Measurements from ENCODE around the gene CBX8.

Gene CBX8

DNA sequence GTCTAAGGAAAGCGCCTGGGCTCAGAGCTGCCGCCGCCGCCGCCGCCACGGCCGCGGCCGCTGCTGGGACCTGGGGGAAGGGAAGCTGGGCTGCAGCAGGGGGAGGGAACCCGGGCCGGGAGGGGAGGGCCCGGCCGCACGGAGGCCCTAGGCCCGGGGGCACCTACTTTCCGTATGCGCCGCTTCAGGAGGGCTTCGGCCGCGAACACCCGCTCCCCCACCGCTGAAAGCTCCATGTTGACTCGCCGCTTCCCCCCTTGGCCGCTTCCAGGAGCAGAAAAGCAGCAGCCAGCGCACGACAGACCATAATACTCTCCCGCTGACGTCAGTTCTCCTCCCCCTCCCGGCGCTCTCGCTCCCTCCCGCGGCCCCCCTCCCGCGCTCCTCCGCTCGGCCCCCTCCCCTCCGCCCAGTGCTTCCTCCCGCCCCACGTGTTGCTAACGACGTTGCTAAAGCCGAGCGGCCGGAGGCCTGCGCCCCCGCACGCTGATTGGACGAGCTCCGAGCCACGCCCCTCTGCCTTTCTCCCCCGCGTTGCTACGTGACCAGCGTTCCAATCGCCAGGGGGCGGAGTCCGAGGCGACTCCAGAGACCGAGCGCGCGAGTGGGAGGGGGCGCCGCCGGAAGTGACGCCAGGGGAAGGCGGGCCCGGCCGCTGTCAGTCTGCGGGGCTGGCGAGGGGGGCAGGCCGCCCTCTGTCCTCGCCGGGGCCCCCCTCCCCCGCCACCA, at the start of gene CBX8:
CBX8 (minus strand) TSS at position 315 of the 729 bp plus-strand sequence; CDS start at position 236, 79 bp downstream.
- H3K27me3 ChIP-seq (ENCODE audit: control insufficient read depth, insufficient read depth, low read length): peaks cover 92% of the 10 kb centered on the region
- H3K4me1 ChIP-seq (ENCODE audit: control insufficient read depth, insufficient read depth, low read length): peaks cover 57% of the 10 kb centered on the region
- H3K27ac ChIP-seq (ENCODE audit: low read depth, low read length): no peak within 1 kb of the TSS
- H3K36me3 ChIP-seq (ENCODE audit: control insufficient read depth, insufficient read depth, low read length): no peaks in the 10 kb centered on the region
- H3K9ac ChIP-seq (ENCODE audit: low read length): peak within 1 kb of the TSS; percentile 82
- peak within 1 kb of the TSS; percentile 85 for H3K4me3 ChIP-seq (ENCODE audit: low read depth, low read length)
- no peaks in the 10 kb centered on the region for H3K9me3 ChIP-seq (ENCODE audit: control insufficient read depth, insufficient read depth, low read depth, low read length)

DNA sequence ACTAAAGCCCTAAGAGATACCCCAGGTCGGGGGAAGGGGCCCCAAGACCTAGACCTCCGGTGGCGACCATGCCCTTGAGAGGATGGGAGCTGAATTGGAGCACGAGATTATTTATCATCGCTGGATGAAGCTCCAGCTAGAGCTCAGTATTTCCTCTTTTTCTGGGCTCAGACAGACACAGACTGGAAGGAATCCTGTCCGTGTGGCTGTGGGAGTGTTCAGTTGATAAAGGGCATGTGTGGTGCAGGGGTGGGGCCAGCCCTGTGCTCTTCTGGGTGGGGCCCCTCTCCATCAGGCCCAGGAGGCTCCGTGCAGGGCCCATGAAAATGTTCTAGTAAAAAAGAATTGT, 48.7 kb upstream of the CBX8 start:
- H3K4me3 ChIP-seq (ENCODE audit: low read depth, low read length): no peak overlapping the region
- H3K9me3 ChIP-seq (ENCODE audit: control insufficient read depth, insufficient read depth, low read depth, low read length): no peaks in the 10 kb centered on the region
- H3K36me3 ChIP-seq (ENCODE audit: control insufficient read depth, insufficient read depth, low read length): no peaks in the 10 kb centered on the region
- peaks cover 28% of the 10 kb centered on the region for H3K4me1 ChIP-seq (ENCODE audit: control insufficient read depth, insufficient read depth, low read length)
- no peak overlapping the region for H3K9ac ChIP-seq (ENCODE audit: low read length)
- H3K27ac ChIP-seq (ENCODE audit: low read depth, low read length): no peak overlapping the region
- peaks cover 78% of the 10 kb centered on the region for H3K27me3 ChIP-seq (ENCODE audit: control insufficient read depth, insufficient read depth, low read length)

DNA sequence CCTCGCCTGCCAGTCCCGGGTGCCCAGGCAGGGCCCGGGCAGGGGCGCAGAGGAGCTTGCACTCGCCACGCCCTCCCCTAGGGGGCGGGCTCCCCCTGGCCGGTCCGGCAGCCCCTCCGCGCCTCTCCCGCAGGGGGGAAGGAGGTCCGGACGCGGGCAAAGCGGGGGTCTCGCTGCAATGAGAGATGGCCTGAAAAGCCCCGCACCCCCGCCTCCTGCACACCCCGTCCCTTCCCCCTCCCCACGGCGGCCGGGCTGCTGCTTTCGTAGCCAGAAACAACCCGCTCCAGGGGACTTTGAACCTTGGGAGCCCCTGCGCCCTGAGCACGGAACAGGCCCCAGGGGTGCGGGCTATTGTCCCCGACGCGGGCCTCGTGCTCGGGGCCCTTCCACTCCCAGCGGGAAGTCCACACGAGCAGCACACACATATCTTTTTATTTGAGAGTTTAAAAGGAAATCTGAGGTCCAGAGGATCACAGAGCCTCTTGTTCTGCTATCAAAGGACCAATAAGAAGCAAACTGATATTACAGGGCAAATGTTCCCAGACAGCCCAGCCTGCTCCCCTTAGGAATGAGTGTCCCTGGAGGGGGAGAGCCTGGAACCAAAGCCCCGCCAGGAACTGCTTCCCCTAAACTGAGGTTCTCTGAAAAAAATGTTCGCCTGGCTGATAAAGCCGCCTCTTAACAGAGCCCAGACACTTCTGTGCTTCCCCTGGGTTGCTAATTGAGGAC, 48.2 kb upstream of the CBX8 start:
- H3K4me1 ChIP-seq (ENCODE audit: control insufficient read depth, insufficient read depth, low read length): peaks cover 27% of the 10 kb centered on the region
- peaks cover 84% of the 10 kb centered on the region for H3K27me3 ChIP-seq (ENCODE audit: control insufficient read depth, insufficient read depth, low read length)
- no peaks in the 10 kb centered on the region for H3K36me3 ChIP-seq (ENCODE audit: control insufficient read depth, insufficient read depth, low read length)
- H3K4me3 ChIP-seq (ENCODE audit: low read depth, low read length): peak overlapping the region; percentile 43
- H3K9ac ChIP-seq (ENCODE audit: low read length): no peak overlapping the region
- H3K27ac ChIP-seq (ENCODE audit: low read depth, low read length): no peak overlapping the region
- H3K9me3 ChIP-seq (ENCODE audit: control insufficient read depth, insufficient read depth, low read depth, low read length): 0 out of 2 replicates have a peak, but pooled peaks cover 3% of the 10 kb centered on the region

DNA sequence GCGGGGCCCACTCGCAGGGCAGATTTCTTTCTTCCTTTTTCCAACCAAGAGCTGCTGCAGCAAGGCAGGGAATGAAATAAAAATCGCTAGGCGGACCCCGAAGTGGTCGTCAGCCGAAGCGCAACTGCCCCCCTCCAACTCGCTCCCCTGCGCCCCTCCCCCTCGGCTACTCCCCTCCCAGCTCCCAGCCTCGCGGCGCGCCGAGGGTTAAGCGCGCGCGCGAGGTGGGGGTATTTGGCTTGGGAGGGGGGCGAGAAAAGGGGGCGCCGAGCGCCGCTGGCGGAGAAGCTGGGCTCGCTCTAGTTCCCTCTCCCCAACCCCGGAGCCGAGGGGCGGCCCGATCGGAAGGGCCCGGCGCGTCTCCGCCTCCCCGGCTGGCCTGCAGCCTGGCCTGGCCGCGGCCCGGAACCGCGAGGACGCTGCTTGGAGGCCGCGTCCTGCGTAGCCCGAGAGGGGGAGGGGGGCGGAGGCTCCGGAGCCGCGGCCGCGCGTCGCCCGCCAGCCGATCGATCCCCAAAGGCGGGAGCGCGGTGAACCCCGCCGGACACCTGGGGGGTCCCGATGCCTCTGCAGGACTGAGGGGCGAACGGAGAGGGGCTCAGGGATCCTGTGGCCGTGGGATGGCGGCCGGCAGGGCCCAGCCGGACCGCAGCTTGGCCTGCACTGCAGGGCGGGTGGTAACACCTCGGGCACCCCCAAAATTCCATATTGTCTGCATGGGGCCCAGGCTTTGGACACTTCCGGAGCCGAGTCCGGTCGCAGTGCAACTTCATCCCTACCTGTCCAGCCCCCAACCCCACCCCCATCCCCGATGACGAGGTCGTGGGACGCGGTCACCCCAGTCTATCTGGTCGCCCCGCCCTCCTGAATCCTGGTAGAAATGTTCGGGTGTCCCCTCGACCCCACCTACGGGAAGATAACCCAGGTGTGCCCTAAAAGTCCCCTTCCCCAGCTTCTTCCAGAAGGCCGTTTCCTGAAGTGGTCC, 47.2 kb upstream of the CBX8 start:
- Histone ChIP-seq H3K9ac (ENCODE audit: low read length) (peak overlapping the region; percentile 56), H3K27ac (ENCODE audit: low read depth, low read length) (no peak overlapping the region), H3K4me1 (ENCODE audit: control insufficient read depth, insufficient read depth, low read length) (peaks cover 24% of the 10 kb centered on the region), H3K27me3 (ENCODE audit: control insufficient read depth, insufficient read depth, low read length) (peaks cover 85% of the 10 kb centered on the region), H3K9me3 (ENCODE audit: control insufficient read depth, insufficient read depth, low read depth, low read length) (0 out of 2 replicates have a peak, but pooled peaks cover 3% of the 10 kb centered on the region), H3K36me3 (ENCODE audit: control insufficient read depth, insufficient read depth, low read length) (no peaks in the 10 kb centered on the region), H3K4me3 (ENCODE audit: low read depth, low read length) (peak overlapping the region; percentile 70)

DNA sequence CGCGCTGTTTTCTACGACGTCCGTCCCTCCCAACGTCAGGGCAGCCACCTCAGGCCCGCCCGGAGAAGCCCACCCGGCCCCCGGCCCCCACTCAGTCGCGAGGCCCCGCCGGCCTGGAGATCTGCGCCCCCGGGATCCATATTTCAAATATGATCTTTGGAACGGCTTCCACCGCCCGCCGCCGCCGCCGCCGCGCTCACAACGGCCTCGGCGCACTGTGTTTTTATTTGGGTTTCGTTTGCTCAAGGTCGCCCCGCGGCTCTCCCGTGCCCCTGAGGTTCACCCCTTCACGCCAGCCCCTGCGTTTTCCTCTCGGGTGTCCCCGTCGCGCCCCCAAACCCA, 46.6 kb upstream of the CBX8 start:
- H3K36me3 ChIP-seq (ENCODE audit: control insufficient read depth, insufficient read depth, low read length): no peaks in the 10 kb centered on the region
- H3K9me3 ChIP-seq (ENCODE audit: control insufficient read depth, insufficient read depth, low read depth, low read length): 0 out of 2 replicates have a peak, but pooled peaks cover 3% of the 10 kb centered on the region
- peaks cover 24% of the 10 kb centered on the region for H3K4me1 ChIP-seq (ENCODE audit: control insufficient read depth, insufficient read depth, low read length)
- H3K27ac ChIP-seq (ENCODE audit: low read depth, low read length): no peak overlapping the region
- H3K9ac ChIP-seq (ENCODE audit: low read length): no peak overlapping the region
- H3K27me3 ChIP-seq (ENCODE audit: control insufficient read depth, insufficient read depth, low read length): peaks cover 81% of the 10 kb centered on the region
- peak overlapping the region; percentile 70 for H3K4me3 ChIP-seq (ENCODE audit: low read depth, low read length)

DNA sequence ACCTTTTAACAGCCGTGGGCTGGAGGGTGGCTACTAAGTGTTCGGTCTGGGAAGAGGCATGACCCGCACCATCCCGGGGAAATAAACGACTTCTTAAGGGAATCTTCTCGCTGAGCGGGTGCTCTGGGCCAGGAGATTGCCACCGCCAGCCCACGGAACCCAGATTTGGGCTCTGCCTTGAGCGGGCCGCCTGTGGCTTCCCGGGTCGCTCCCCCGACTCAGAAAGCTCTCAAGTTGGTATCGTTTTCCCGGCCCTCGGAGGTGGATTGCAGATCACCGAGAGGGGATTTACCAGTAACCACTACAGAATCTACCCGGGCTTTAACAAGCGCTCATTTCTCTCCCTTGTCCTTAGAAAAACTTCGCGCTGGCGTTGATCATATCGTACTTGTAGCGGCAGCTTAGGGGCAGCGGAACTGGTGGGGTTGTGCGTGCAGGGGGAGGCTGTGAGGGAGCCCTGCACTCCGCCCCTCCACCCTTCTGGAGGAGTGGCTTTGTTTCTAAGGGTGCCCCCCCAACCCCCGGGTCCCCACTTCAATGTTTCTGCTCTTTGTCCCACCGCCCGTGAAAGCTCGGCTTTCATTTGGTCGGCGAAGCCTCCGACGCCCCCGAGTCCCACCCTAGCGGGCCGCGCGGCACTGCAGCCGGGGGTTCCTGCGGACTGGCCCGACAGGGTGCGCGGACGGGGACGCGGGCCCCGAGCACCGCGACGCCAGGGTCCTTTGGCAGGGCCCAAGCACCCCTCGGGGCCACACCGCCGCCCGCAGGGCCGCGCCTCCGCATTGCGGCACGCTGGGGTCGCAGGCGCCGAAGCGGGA, 46.0 kb upstream of the CBX8 start:
- peaks cover 27% of the 10 kb centered on the region for H3K4me1 ChIP-seq (ENCODE audit: control insufficient read depth, insufficient read depth, low read length)
- no peaks in the 10 kb centered on the region for H3K36me3 ChIP-seq (ENCODE audit: control insufficient read depth, insufficient read depth, low read length)
- H3K27ac ChIP-seq (ENCODE audit: low read depth, low read length): no peak overlapping the region
- peaks cover 81% of the 10 kb centered on the region for H3K27me3 ChIP-seq (ENCODE audit: control insufficient read depth, insufficient read depth, low read length)
- peak overlapping the region; percentile 70 for H3K4me3 ChIP-seq (ENCODE audit: low read depth, low read length)
- no peak overlapping the region for H3K9ac ChIP-seq (ENCODE audit: low read length)
- 0 out of 2 replicates have a peak, but pooled peaks cover 3% of the 10 kb centered on the region for H3K9me3 ChIP-seq (ENCODE audit: control insufficient read depth, insufficient read depth, low read depth, low read length)

DNA sequence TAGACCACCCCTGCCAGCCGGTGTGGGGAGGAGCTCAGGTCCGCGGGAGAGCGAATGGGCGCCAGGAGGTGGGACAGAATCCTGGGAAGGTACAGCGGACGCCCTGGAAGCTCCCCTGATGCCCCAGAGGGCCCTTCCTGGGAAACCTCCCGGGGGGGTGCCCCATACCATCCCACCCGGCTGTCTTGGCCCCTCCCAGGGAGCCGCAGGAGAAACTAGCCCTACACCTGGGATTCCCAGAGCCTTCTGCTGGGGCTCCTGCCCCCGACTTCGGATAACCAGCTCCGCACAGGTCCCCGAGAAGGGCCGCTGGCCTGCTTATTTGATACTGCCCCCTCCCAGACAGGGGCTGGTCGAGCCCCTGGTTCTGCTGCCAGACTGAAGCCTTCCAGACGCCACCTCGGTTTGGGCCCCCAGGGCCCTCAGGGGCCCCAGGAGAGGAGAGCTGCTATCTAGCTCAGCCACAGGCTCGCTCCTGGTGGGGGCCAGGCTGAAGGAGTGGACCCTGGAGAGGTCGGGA, 45.3 kb upstream of the CBX8 start:
- H3K4me1 ChIP-seq (ENCODE audit: control insufficient read depth, insufficient read depth, low read length): peaks cover 32% of the 10 kb centered on the region

DNA sequence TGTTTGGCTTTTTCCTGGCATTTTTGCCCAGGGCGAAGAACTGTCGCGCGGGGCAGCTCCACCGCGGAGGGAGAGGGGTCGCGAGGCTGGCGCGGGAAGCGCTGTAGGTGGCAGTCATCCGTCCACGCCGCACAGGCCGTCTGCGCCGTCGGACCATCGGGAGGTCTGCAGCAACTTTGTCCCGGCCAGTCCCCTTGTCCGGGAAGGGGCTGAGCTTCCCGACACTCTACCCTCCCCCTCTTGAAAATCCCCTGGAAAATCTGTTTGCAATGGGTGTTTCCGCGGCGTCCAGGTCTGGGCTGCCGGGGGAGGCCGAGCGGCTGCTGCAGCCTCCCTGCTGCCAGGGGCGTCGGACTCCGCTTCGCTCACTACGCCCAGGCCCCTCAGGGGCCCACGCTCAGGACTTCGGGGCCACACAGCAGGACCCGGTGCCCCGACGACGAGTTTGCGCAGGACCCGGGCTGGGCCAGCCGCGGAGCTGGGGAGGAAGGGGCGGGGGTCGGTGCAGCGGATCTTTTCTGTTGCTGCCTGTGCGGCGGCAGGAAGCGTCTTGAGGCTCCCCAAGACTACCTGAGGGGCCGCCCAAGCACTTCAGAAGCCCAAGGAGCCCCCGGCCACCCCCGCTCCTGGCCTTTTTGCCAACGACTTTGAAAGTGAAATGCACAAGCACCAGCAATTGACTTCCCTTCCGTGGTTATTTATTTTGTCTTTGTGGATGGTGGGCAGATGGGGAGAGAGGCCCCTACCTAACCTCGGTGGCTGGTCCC, 44.7 kb upstream of the CBX8 start:
- Histone ChIP-seq H3K9me3 (ENCODE audit: control insufficient read depth, insufficient read depth, low read depth, low read length) (0 out of 2 replicates have a peak, but pooled peaks cover 3% of the 10 kb centered on the region), H3K4me3 (ENCODE audit: low read depth, low read length) (peak overlapping the region; percentile 11; the same call in 1 of the 2 replicates), H3K36me3 (ENCODE audit: control insufficient read depth, insufficient read depth, low read length) (no peaks in the 10 kb centered on the region), H3K27ac (ENCODE audit: low read depth, low read length) (no peak overlapping the region), H3K4me1 (ENCODE audit: control insufficient read depth, insufficient read depth, low read length) (peaks cover 39% of the 10 kb centered on the region), H3K9ac (ENCODE audit: low read length) (no peak overlapping the region), H3K27me3 (ENCODE audit: control insufficient read depth, insufficient read depth, low read length) (peaks cover 87% of the 10 kb centered on the region)

More for the DNA sequence above, 45.3 kb upstream of the CBX8 start:
- Histone ChIP-seq H3K4me3 (ENCODE audit: low read depth, low read length) (0 out of 2 replicates have a peak overlapping the region, but pooled peaks have one; percentile 11), H3K27ac (ENCODE audit: low read depth, low read length) (no peak overlapping the region), H3K9me3 (ENCODE audit: control insufficient read depth, insufficient read depth, low read depth, low read length) (0 out of 2 replicates have a peak, but pooled peaks cover 3% of the 10 kb centered on the region), H3K36me3 (ENCODE audit: control insufficient read depth, insufficient read depth, low read length) (no peaks in the 10 kb centered on the region), H3K9ac (ENCODE audit: low read length) (no peak overlapping the region), H3K27me3 (ENCODE audit: control insufficient read depth, insufficient read depth, low read length) (peaks cover 82% of the 10 kb centered on the region)

DNA sequence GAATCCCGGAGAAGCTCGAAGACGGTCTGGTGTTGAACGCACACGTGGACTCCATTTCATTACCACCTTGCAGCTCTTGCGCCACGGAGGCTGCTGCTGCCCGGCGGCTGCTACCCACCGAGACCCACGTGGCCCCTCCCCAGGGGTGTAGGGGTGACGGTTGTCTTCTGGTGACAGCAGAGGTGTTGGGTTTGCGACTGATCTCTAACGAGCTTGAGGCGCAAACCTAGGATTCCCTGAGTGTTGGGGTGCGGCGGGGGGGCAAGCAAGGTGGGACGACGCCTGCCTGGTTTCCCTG, 44.1 kb upstream of the CBX8 start:
- no peak overlapping the region for H3K9ac ChIP-seq (ENCODE audit: low read length)
- 0 out of 2 replicates have a peak, but pooled peaks cover 3% of the 10 kb centered on the region for H3K9me3 ChIP-seq (ENCODE audit: control insufficient read depth, insufficient read depth, low read depth, low read length)
- H3K4me3 ChIP-seq (ENCODE audit: low read depth, low read length): peak overlapping the region; percentile 28
- H3K36me3 ChIP-seq (ENCODE audit: control insufficient read depth, insufficient read depth, low read length): no peaks in the 10 kb centered on the region
- peaks cover 90% of the 10 kb centered on the region for H3K27me3 ChIP-seq (ENCODE audit: control insufficient read depth, insufficient read depth, low read length)
- H3K27ac ChIP-seq (ENCODE audit: low read depth, low read length): no peak overlapping the region
- peaks cover 42% of the 10 kb centered on the region for H3K4me1 ChIP-seq (ENCODE audit: control insufficient read depth, insufficient read depth, low read length)
